GM12878 (cell line): ENCODE data around the gene PODXL2. TPM values are rescaled to one million over a fixed set of nuclear protein-coding genes. Genes with fewer than 3 reads are reported as not detected.

ENCODE experiments used
- ATAC-seq: fragments of 200-7000 bp; cut with Tn5 transposase; 3 replicates; pipeline ENCODE4 v1.9.1; 2020; ENCODE audit warnings: mild to moderate bottlenecking, moderate library complexity
- BruUV-seq: library from RNA; stranded (reverse); fragments of 400-500 nt; replicated peaks from 2 replicates; lab custom pipeline; 2021; lab: Mats Ljungman, UMichigan
- CTCF ChIA-PET: fragments of 300-600 bp; sonication (Branson Sonifier 250); formaldehyde crosslinking; extraction: SDS; loops from one replicate; lab custom pipeline; 2021; ENCODE audit warnings: inconsistent platforms; lab: Yijun Ruan, JAX
- POLR2A ChIA-PET: fragments of 350-600 bp; formaldehyde crosslinking; extraction: SDS; loops from one replicate; lab custom pipeline; 2021; ENCODE audit warnings: inconsistent platforms; lab: Charles Lee
- RAD21 ChIA-PET: fragments of 300-600 bp; sonication (Branson Sonifier 250); formaldehyde crosslinking; loops from one replicate; lab custom pipeline; 2023; ENCODE audit warnings: antibody characterized with exemption; ENCODE audit not compliant: unreplicated experiment; lab: Charles Lee
- SMC1A ChIA-PET: fragments of 300-600 bp; sonication (Branson Sonifier 250); formaldehyde crosslinking; loops from one replicate; lab custom pipeline; 2023; ENCODE audit not compliant: unreplicated experiment, uncharacterized antibody; lab: Charles Lee
- DNase-seq: peaks from one replicate; pipeline ENCODE4 v3.0.0-alpha.2; 2011; ENCODE audit warnings: low read depth, low spot score
- FAIRE-seq: peaks from 3 replicates; lab custom pipeline; 2011; peaks lifted over from hg19 to GRCh38; lab: Jason Lieb, UNC
- H2AFZ ChIP-seq: 2 replicates; pipeline ENCODE4 v1.6.0; 2011; ENCODE audit warnings: low read depth, low read length, control low read depth; ENCODE audit not compliant: control insufficient read depth
- H3K27ac ChIP-seq: 2 replicates; pipeline ENCODE4 v1.5.1; 2011; ENCODE audit warnings: control low read depth; ENCODE audit not compliant: control insufficient read depth, insufficient read depth
- H3K27me3 ChIP-seq, 2 experiments: replicated peaks in 1 of 2; 2 replicates each; pipeline versions ENCODE4 v1.6.0 to v1.6.1; 2011; ENCODE audit warnings: low read length in 1 of 2; ENCODE audit not compliant: control insufficient read depth in 2 of 2, insufficient read depth in 2 of 2
- H3K36me3 ChIP-seq, 2 experiments: 2 replicates each; pipeline ENCODE4 v1.5.1; 2011; ENCODE audit warnings: low read length in 1 of 2; ENCODE audit not compliant: control insufficient read depth in 2 of 2, insufficient read depth in 2 of 2
- H3K4me1 ChIP-seq: 2 replicates; pipeline ENCODE4 v1.6.1; 2011; ENCODE audit warnings: mild to moderate bottlenecking, low read length, moderate library complexity, mixed read lengths; ENCODE audit not compliant: control insufficient read depth, insufficient read depth
- H3K4me2 ChIP-seq: 2 replicates; pipeline ENCODE4 v1.6.0; 2011; ENCODE audit warnings: control low read depth; ENCODE audit not compliant: control insufficient read depth, insufficient read depth
- H3K4me3 ChIP-seq: fragments of 200-600 bp; sonication (generic); 2 replicates; pipeline ENCODE4 v1.5.1; 2016
- H3K79me2 ChIP-seq: 2 replicates; pipeline ENCODE4 v1.6.0; 2011; ENCODE audit warnings: low read length; ENCODE audit not compliant: control insufficient read depth, insufficient read depth
- H3K9ac ChIP-seq: 2 replicates; pipeline ENCODE4 v1.8.0; 2011; ENCODE audit warnings: low read length, control low read depth, mixed read lengths; ENCODE audit not compliant: control insufficient read depth, insufficient read depth
- H3K9me3 ChIP-seq: replicated peaks from 3 replicates; pipeline ENCODE4 v1.5.1; 2011; ENCODE audit warnings: mild to moderate bottlenecking, low read length; ENCODE audit not compliant: control insufficient read depth, insufficient read depth
- H4K20me1 ChIP-seq: 2 replicates; pipeline ENCODE4 v1.6.0; 2011; ENCODE audit not compliant: control insufficient read depth, insufficient read depth
- BCL3 ChIP-seq: IDR thresholded peaks from 2 replicates; pipeline ENCODE4 v1.6.1; 2011; ENCODE audit warnings: borderline replicate concordance, low read depth, mild to moderate bottlenecking, moderate library complexity, low read length; ENCODE audit not compliant: insufficient read depth, poor library complexity, severe bottlenecking
- RELB ChIP-seq: fragments of 450-650 bp; IDR thresholded peaks from 2 replicates; pipeline ENCODE4 v1.6.1; 2017; ENCODE audit warnings: low read depth, mild to moderate bottlenecking, moderate library complexity
- SPI1 ChIP-seq: IDR thresholded peaks from 2 replicates; pipeline ENCODE4 v1.6.1; 2011; ENCODE audit warnings: low read depth, mild to moderate bottlenecking, low read length, moderate library complexity, borderline replicate concordance; ENCODE audit not compliant: insufficient read depth
- ZNF217 ChIP-seq: fragments of 450-650 bp; IDR thresholded peaks from 2 replicates; pipeline ENCODE4 v1.6.1; 2017; ENCODE audit warnings: antibody characterized with exemption, mild to moderate bottlenecking
- WGBS: methylation state at CpG from one replicate; pipeline ENCODE4 v1.1.6; 2016; ENCODE audit warnings: low lambda C conversion rate; ENCODE audit not compliant: insufficient replicate concordance, insufficient coverage; ENCODE audit errors: missing lambda C conversion rate; 5-methylcytosine and 5-hydroxymethylcytosine counted together
- in situ Hi-C: fragments of 300-500 bp; cut with MboI; formaldehyde crosslinking; loops from 9 replicates; pipeline ENCODE4 v1.14.3; 2018; ENCODE audit warnings: mixed read lengths
- intact Hi-C: fragments of 100-400 bp; cut with micrococcal nuclease; formaldehyde crosslinking; loops from one replicate; pipeline ENCODE4 v1.14.2; 2022; ENCODE audit not compliant: unreplicated experiment
- polyA plus RNA-seq, 11 experiments: library from polyadenylated mRNA; depleted of rRNA in 4 of 11; unstranded in 6 of 11; stranded (reverse) in 5 of 11; fragments of >200 nt; fragmentation: Nextera tagmentation in 4 of 11; fragmentation: Illumina TruSeq in 1 of 11; extraction: Ambion mirVana in 4 of 11; extraction: Trizol in 1 of 11; gene quantifications; 1 replicate in 1 of 11; 2 replicates in 10 of 11; pipeline versions ENCODE4 v1.2.1 to v1.2.3, GENCODE V29; 2011 to 2016; ENCODE audit warnings: inconsistent platforms in 2 of 11, missing spikeins in 2 of 11, low read depth in 1 of 11
- total RNA-seq, 4 experiments: library from RNA; depleted of rRNA in 3 of 4; stranded (reverse); fragments of >200 nt in 3 of 4; fragmentation: Illumina TruSeq in 1 of 4; extraction: Trizol in 1 of 4; gene quantifications; 2 replicates each; pipeline versions ENCODE4 v1.2.1 to v1.2.3, GENCODE V29; 2013 to 2021

PODXL2 gene
- total and polyA plus RNA-seq, 10 of the 15 experiments (the other 5 are each of a cell fraction or from before 2014, with no cell fraction given) = 0.03 to 24.4 (median 13.6) TPM; not detected in 2

GRCh38 chr3:127720985-127721935 lies 92.3 kb downstream of the PODXL2 start:
- no peaks in the 10 kb centered on the region for H3K9me3 ChIP-seq
- H4K20me1 ChIP-seq = no peaks in the 10 kb centered on the region
- H3K27ac ChIP-seq = no peak overlapping the region
- H3K27me3 ChIP-seq = no peaks in the 10 kb centered on the region
- H2AFZ ChIP-seq = no peak overlapping the region
- FAIRE-seq = no peak
- no TSS peak for BruUV-seq
- DNase-seq = no peak
- H3K79me2 ChIP-seq = peaks cover 6% of the 10 kb centered on the region
- peaks cover 6% of the 10 kb centered on the region; the same call in 1 of the 2 replicates for H3K4me1 ChIP-seq
- no peak overlapping the region for H3K4me3 ChIP-seq
- ChIA-PET RAD21 (no interaction called here), SMC1A (no interaction called here), CTCF (no interaction called here), POLR2A (interaction anchor here (0.6 kb wide), 1 partner anchor 174 kb away, joined by 3 read pairs; no protein-coding TSS in a partner anchor)
- in situ Hi-C loops (no loop called here), intact Hi-C loops (no loop called here)
- peaks cover 24 to 28% of the 10 kb centered on the region in 2 experiments for H3K36me3 ChIP-seq
- no peak overlapping the region for H3K4me2 ChIP-seq
- TF ChIP-seq RELB = no peak
- TF ChIP-seq ZNF217 = no peak
- TF ChIP-seq SPI1 = no peak
- TF ChIP-seq BCL3 = no peak
- no peak for ATAC-seq
- 96% methylated on average over 17 of the region's 17 CpGs for WGBS
- no peak overlapping the region for H3K9ac ChIP-seq
